ENCODE data around the gene EXOSC9.

Gene EXOSC9

GRCh38 chr4:121789960-121790829 lies 10.9 kb upstream of the EXOSC9 start:
- DNase-seq: no peak

- no peak for DNase-seq
Measured at GRCh38 chr4:121790976-121791375, 10.1 kb upstream of the EXOSC9 start.

GRCh38 chr4:121791481-121791880 lies 9.6 kb upstream of the EXOSC9 start:
- no peak for DNase-seq

- no peak for DNase-seq
Measured at GRCh38 chr4:121792966-121793365, 8.2 kb upstream of the EXOSC9 start.

GRCh38 chr4:121794505-121795188 lies 6.5 kb upstream of the EXOSC9 start:
- no peak for DNase-seq

- DNase-seq: no peak
Measured at GRCh38 chr4:121796283-121796682, 4.8 kb upstream of the EXOSC9 start.

- DNase-seq: no peak
Measured at GRCh38 chr4:121799208-121799823, 1.8 kb upstream of the EXOSC9 start.

- no peak for DNase-seq
Measured at GRCh38 chr4:121799867-121800501, 1.1 kb upstream of the EXOSC9 start.

GRCh38 chr4:121800638-121800960 lies 524 bp upstream of the EXOSC9 start:
- no peak for DNase-seq

GRCh38 chr4:121801715-121802075 lies 572 bp downstream of the EXOSC9 start:
- no peak for DNase-seq

- no peak for DNase-seq
Measured at GRCh38 chr4:121806411-121806810, 5.3 kb downstream of the EXOSC9 start.

- DNase-seq: no peak
Measured at GRCh38 chr4:121811122-121811521, 10.0 kb downstream of the EXOSC9 start.

GRCh38 chr4:121814756-121815155 lies 13.6 kb downstream of the EXOSC9 start:
- DNase-seq: no peak

GRCh38 chr4:121817006-121817405 lies 15.9 kb downstream of the EXOSC9 start:
- no peak for DNase-seq

- no peak for DNase-seq
Measured at GRCh38 chr4:121817701-121818100, 16.6 kb downstream of the EXOSC9 start.

GRCh38 chr4:121818215-121818614 lies 17.1 kb downstream of the EXOSC9 start:
- no peak for DNase-seq

GRCh38 chr4:121819216-121819965 lies 18.3 kb downstream of the EXOSC9 start:
- DNase-seq: no peak

GRCh38 chr4:121822047-121822446 lies 20.9 kb downstream of the EXOSC9 start:
- DNase-seq: no peak

GRCh38 chr4:121822796-121823504 lies 21.8 kb downstream of the EXOSC9 start:
- DNase-seq: peak; percentile 48

GRCh38 chr4:121823505-121824170 lies 22.5 kb downstream of the EXOSC9 start, which contains the start of gene CCNA2:
TSS of gene CCNA2 (minus strand) at chr4:121823883. CDS start at chr4:121823628, 255 bp downstream.
- DNase-seq: peak; percentile 96

GRCh38 chr4:121824171-121824527 lies 23.0 kb downstream of the EXOSC9 start:
- DNase-seq: no peak

GRCh38 chr4:121824950-121825349 lies 23.8 kb downstream of the EXOSC9 start:
- no peak for DNase-seq

All from CD4-positive, alpha-beta T cell treated with Interleukin-10 for 1 hour (primary cell).